Kidney epithelial cell (primary cell): ENCODE data around the gene MUC12. TPM values are rescaled to one million over a fixed set of nuclear protein-coding genes. Genes with fewer than 3 reads are reported as not detected.

Experiments
- DNase-seq: peaks from one replicate; pipeline ENCODE4 v3.0.0-alpha.2; 2010; ENCODE audit warnings: low read depth
- H3K27me3 ChIP-seq: 2 replicates; pipeline ENCODE4 v1.6.0; 2011; ENCODE audit warnings: low read length; ENCODE audit not compliant: control insufficient read depth, insufficient read depth
- H3K36me3 ChIP-seq: 2 replicates; pipeline ENCODE4 v1.5.1; 2011; ENCODE audit warnings: low read length; ENCODE audit not compliant: control insufficient read depth, insufficient read depth
- H3K4me3 ChIP-seq: 2 replicates; pipeline ENCODE4 v1.5.1; 2011; ENCODE audit warnings: low read depth, mild to moderate bottlenecking, control low read depth, low read length
- CTCF ChIP-seq: IDR thresholded peaks from 2 replicates; pipeline ENCODE4 v1.5.1; 2011; ENCODE audit warnings: mild to moderate bottlenecking, moderate library complexity, low read length, control low read depth, inconsistent platforms; ENCODE audit not compliant: insufficient read depth, poor library complexity, severe bottlenecking
- total RNA-seq: library from RNA; depleted of rRNA; stranded (reverse); fragments of >200 nt; gene quantifications from 2 replicates; pipeline ENCODE4 v1.2.3, GENCODE V29; 2015

The MUC12 gene
- total RNA-seq, 1 donor from 2014 or later: 4.2 TPM

- H3K27me3 ChIP-seq: peaks cover 33% of the 10 kb centered on the region
- DNase-seq: no peak
- no peaks in the 10 kb centered on the region for H3K36me3 ChIP-seq
- no peak for TF ChIP-seq CTCF
- no peak overlapping the region for H3K4me3 ChIP-seq
Measured at GRCh38 chr7:100952641-100953040, 16.7 kb upstream of the MUC12 start.

GRCh38 chr7:100957832-100958421 is 11.4 kb upstream of the MUC12 start:
- no peak for DNase-seq
- H3K4me3 ChIP-seq: no peak overlapping the region
- no peak for TF ChIP-seq CTCF

GRCh38 chr7:100959894-100960293 is 9.5 kb upstream of the MUC12 start:
- H3K27me3 ChIP-seq: peaks cover 21% of the 10 kb centered on the region
- H3K36me3 ChIP-seq: no peaks in the 10 kb centered on the region
- DNase-seq: no peak
- H3K4me3 ChIP-seq: no peak overlapping the region
- TF ChIP-seq CTCF: no peak

More at GRCh38 chr7:100957832-100958421, 11.4 kb upstream of the MUC12 start:
- no peaks in the 10 kb centered on the region for H3K36me3 ChIP-seq
- peaks cover 14% of the 10 kb centered on the region for H3K27me3 ChIP-seq

DNA sequence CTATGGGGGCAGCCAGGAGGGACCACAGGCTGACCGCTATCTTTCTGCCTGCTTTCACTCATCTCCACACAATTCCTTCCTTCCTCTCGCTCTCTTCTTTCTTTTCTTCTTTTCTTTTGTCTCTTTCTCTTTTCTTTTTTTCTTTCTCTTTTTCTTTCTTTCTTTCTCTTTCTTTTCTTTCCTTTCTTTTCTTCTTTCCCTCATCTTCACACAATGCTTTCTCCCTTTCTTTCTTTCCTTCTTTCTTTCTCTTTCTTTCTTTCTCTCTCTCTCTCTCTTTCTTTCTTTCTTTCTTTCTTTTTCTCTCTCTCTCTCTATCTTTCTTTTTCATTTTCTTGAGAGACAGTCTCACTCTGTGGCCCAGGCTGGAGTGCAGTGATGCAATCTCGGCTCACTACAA is 6.8 kb upstream of the MUC12 start:
- H3K36me3 ChIP-seq: no peaks in the 10 kb centered on the region
- H3K27me3 ChIP-seq: peaks cover 47% of the 10 kb centered on the region
- TF ChIP-seq CTCF: no peak
- H3K4me3 ChIP-seq: no peak overlapping the region
- DNase-seq: no peak

GRCh38 chr7:100963386-100963785 is 6.0 kb upstream of the MUC12 start:
- DNase-seq: no peak
- TF ChIP-seq CTCF: no peak
- Histone ChIP-seq H3K4me3 (no peak overlapping the region), H3K27me3 (peaks cover 52% of the 10 kb centered on the region), H3K36me3 (no peaks in the 10 kb centered on the region)

- no peak for DNase-seq
- Histone ChIP-seq H3K27me3 (peaks cover 57% of the 10 kb centered on the region), H3K36me3 (no peaks in the 10 kb centered on the region), H3K4me3 (no peak overlapping the region)
- TF ChIP-seq CTCF: no peak
Measured at GRCh38 chr7:100963874-100964273, 5.5 kb upstream of the MUC12 start.
